ENCODE measurements around the gene DNAJC17.

Gene DNAJC17

DNA sequence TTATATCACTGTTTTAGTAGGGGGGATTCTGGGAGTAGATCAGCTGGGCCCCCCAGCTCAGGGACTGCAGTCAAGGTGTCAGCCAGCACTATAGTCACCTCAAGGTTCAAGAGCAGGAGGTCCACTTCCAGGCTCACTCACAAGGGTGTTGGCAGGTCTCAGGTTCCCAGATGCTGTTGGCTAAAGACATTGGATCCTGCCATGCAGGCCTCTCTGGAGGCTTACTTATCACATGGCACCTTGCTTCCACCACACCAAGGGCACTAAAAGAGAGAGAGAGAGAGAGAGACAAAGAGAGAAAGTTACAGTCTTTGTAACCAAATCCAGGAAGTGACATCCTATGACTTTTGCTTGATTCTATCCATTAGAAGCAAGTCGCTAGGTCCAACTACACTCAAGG, 28.7 kb upstream of the DNAJC17 start:
- TF ChIP-seq, protein P1, sequence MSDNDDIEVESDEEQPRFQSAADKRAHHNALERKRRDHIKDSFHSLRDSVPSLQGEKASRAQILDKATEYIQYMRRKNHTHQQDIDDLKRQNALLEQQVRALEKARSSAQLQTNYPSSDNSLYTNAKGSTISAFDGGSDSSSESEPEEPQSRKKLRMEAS (IDR thresholded peaks at IDR 0.05; ENCODE audit: low read depth, low read length): no peak
- no peak for TF ChIP-seq MYC (IDR thresholded peaks at IDR 0.05; ENCODE audit: low read depth, low read length)
- TF ChIP-seq, protein P2, sequence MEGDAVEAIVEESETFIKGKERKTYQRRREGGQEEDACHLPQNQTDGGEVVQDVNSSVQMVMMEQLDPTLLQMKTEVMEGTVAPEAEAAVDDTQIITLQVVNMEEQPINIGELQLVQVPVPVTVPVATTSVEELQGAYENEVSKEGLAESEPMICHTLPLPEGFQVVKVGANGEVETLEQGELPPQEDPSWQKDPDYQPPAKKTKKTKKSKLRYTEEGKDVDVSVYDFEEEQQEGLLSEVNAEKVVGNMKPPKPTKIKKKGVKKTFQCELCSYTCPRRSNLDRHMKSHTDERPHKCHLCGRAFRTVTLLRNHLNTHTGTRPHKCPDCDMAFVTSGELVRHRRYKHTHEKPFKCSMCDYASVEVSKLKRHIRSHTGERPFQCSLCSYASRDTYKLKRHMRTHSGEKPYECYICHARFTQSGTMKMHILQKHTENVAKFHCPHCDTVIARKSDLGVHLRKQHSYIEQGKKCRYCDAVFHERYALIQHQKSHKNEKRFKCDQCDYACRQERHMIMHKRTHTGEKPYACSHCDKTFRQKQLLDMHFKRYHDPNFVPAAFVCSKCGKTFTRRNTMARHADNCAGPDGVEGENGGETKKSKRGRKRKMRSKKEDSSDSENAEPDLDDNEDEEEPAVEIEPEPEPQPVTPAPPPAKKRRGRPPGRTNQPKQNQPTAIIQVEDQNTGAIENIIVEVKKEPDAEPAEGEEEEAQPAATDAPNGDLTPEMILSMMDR (IDR thresholded peaks at IDR 0.05; ENCODE audit: low read depth, low read length): no peak
- TF ChIP-seq POLR2A (IDR thresholded peaks at IDR 0.05; ENCODE audit: extremely low read depth, insufficient read length): no peak
- no peak overlapping the region for H3K4me3 ChIP-seq (ENCODE audit: low read depth, low read length)
- no peak for DNase-seq (ENCODE audit: low read depth)

- DNase-seq (ENCODE audit: low read depth): no peak
- TF ChIP-seq, protein P2 (IDR thresholded peaks at IDR 0.05; ENCODE audit: low read depth, low read length): no peak
- no peak for TF ChIP-seq POLR2A (IDR thresholded peaks at IDR 0.05; ENCODE audit: extremely low read depth, insufficient read length)
- TF ChIP-seq, protein P1 (IDR thresholded peaks at IDR 0.05; ENCODE audit: low read depth, low read length): no peak
- no peak for TF ChIP-seq MYC (IDR thresholded peaks at IDR 0.05; ENCODE audit: low read depth, low read length)
- no peak overlapping the region for H3K4me3 ChIP-seq (ENCODE audit: low read depth, low read length)
These were observed 25.6 kb upstream of the DNAJC17 start for GRCh38 chr15:40832903-40833302.

- H3K4me3 ChIP-seq (ENCODE audit: low read depth, low read length): no peak overlapping the region
- TF ChIP-seq, protein P2 (IDR thresholded peaks at IDR 0.05; ENCODE audit: low read depth, low read length): no peak
- no peak for TF ChIP-seq POLR2A (IDR thresholded peaks at IDR 0.05; ENCODE audit: extremely low read depth, insufficient read length)
- no peak for TF ChIP-seq MYC (IDR thresholded peaks at IDR 0.05; ENCODE audit: low read depth, low read length)
- TF ChIP-seq, protein P1 (IDR thresholded peaks at IDR 0.05; ENCODE audit: low read depth, low read length): no peak
- no peak for DNase-seq (ENCODE audit: low read depth)
These were observed 24.6 kb upstream of the DNAJC17 start for GRCh38 chr15:40831861-40832260.

DNA sequence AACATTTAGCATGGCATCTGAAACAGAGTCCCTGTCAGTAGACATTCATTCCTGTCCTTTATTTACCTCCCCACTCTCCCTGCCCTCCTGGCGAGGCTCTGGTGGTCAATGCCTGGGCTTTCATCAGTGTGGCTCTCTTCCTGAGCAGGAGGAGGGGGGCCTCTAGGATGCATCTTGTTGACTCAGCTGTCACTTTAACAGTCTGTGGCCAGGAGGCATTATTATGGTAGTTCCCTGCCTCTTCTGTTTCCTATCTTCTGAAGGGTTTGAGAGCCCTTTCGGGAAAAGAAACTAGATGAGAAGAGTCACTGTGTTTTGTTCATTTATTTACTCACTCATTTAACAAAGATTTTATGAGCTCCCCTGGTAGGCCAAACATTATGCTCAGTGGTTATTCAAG, 23.6 kb upstream of the DNAJC17 start:
- no peak for DNase-seq (ENCODE audit: low read depth)
- TF ChIP-seq POLR2A (IDR thresholded peaks at IDR 0.05; ENCODE audit: extremely low read depth, insufficient read length) (no peak), MYC (IDR thresholded peaks at IDR 0.05; ENCODE audit: low read depth, low read length) (no peak)
- TF ChIP-seq, protein P2 (IDR thresholded peaks at IDR 0.05; ENCODE audit: low read depth, low read length): no peak
- TF ChIP-seq, protein P1 (IDR thresholded peaks at IDR 0.05; ENCODE audit: low read depth, low read length): no peak
- no peak overlapping the region for H3K4me3 ChIP-seq (ENCODE audit: low read depth, low read length)

DNA sequence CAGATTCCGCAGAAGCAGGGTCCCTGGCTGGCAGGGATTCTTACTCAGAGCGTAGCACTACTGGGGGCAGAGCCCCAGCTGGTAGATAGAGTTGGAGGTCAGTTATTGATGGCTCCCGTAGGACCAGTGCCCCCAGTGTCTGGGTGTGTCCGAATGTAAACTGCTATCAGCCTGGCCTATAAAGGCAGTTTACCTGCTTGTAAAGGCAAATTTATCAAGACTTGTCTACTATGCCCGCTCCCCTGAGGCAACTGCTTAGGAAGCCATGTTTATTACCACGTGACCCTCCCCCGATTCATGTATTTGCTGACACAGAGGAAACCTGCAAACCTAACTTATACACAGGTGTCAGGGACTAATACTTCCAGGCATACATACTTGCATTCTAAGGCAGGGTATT, 21.8 kb upstream of the DNAJC17 start:
- TF ChIP-seq, protein P2 (IDR thresholded peaks at IDR 0.05; ENCODE audit: low read depth, low read length): no peak
- TF ChIP-seq, protein P1 (IDR thresholded peaks at IDR 0.05; ENCODE audit: low read depth, low read length): no peak
- TF ChIP-seq POLR2A (IDR thresholded peaks at IDR 0.05; ENCODE audit: extremely low read depth, insufficient read length): no peak
- no peak for TF ChIP-seq MYC (IDR thresholded peaks at IDR 0.05; ENCODE audit: low read depth, low read length)
- H3K4me3 ChIP-seq (ENCODE audit: low read depth, low read length): no peak overlapping the region
- no peak for DNase-seq (ENCODE audit: low read depth)

Data from NB4 (cell line).